ENCODE results near the gene TRIM17. TPM values are rescaled to one million over a fixed set of nuclear protein-coding genes. Genes with fewer than 3 reads are reported as not detected.

The TRIM17 gene
- total and polyA plus RNA-seq, 4 donors, result 0.62 to 2.5 TPM; not detected in 2

DNA sequence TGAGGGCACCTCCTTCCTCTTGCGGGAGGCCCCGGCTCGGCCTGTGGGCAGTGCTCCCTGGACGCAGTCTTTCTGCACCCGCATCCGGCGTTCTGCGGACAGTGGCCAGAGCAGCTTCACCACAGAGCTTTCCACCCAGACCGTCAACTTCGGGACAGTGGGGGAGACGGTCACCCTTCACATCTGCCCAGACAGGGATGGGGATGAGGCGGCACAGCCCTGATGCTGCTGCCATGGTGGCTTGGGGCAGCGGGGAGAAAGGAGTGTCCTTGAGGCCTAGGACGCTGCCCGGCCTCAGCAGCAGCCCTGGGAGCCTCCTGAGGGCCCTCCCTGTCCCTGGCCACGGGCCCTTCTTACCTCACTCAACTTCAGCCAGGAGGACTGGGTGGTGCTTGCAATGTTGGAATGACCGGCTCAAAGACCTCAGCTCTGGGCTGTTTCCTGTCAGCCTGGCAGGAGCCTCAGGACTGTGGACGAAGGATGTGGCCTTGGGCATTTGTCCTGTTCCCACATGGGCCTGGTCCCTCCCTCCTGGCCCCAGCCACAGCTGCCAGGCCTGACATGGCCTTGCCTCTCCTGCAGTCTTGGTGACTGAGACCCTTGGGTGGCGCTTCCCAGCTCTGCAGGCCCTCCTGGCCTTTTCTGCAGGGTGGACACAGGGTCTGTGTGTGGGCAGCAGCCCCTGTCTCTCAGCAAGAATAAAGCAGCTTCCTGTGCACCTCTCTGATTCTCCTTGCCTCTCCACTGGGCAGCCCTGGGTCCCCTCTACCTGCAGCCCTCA, 55.9 kb downstream of the TRIM17 start:
- H3K4me3 ChIP-seq (ENCODE audit: low read length in 2 of 2), result no peak overlapping the region
- H3K4me1 ChIP-seq (ENCODE audit: control insufficient read depth in 1 of 2, insufficient read depth in 2 of 2, low read length in 2 of 2), result no peaks in the 10 kb centered on the region
- WGBS, 2 donors, result 83 to 85% methylated on average over 19 of the region's 19 CpGs
- no peaks in the 10 kb centered on the region for H3K36me3 ChIP-seq (ENCODE audit: control insufficient read depth in 1 of 2, insufficient read depth in 2 of 2, low read length in 1 of 2)
- peak; percentile 37 to 68 for DNase-seq
- H3K27me3 ChIP-seq (ENCODE audit: control insufficient read depth in 1 of 2, insufficient read depth in 2 of 2, low read length in 1 of 2), result no peaks in the 10 kb centered on the region
- no peak for ATAC-seq (ENCODE audit: low FRiP score)
- H3K9me3 ChIP-seq (ENCODE audit: control insufficient read depth, low read length), result no peaks in the 10 kb centered on the region
- no peak overlapping the region for H3K27ac ChIP-seq (ENCODE audit: low read depth in 1 of 2, low read length in 2 of 2)
- intact Hi-C loops (cut with DNase I), result no loop called here

GRCh38 chr1:228359613-228360532, 56.8 kb downstream of the TRIM17 start:
- no peak for ATAC-seq (ENCODE audit: low FRiP score)
- Histone ChIP-seq H3K4me1 (ENCODE audit: control insufficient read depth in 1 of 2, insufficient read depth in 2 of 2, low read length in 2 of 2) (no peaks in the 10 kb centered on the region), H3K27ac (ENCODE audit: low read depth in 1 of 2, low read length in 2 of 2) (no peak overlapping the region), H3K27me3 (ENCODE audit: control insufficient read depth in 1 of 2, insufficient read depth in 2 of 2, low read length in 1 of 2) (no peaks in the 10 kb centered on the region), H3K36me3 (ENCODE audit: control insufficient read depth in 1 of 2, insufficient read depth in 2 of 2, low read length in 1 of 2) (no peaks in the 10 kb centered on the region), H3K4me3 (ENCODE audit: low read length in 2 of 2) (no peak overlapping the region), H3K9me3 (ENCODE audit: control insufficient read depth, low read length) (no peaks in the 10 kb centered on the region)
- DNase-seq, result peak; percentile 34 to 68
- WGBS, 2 donors, result 90 to 92% methylated on average over 45 of the region's 45 CpGs
- intact Hi-C loops (cut with DNase I), result no loop called here

DNA sequence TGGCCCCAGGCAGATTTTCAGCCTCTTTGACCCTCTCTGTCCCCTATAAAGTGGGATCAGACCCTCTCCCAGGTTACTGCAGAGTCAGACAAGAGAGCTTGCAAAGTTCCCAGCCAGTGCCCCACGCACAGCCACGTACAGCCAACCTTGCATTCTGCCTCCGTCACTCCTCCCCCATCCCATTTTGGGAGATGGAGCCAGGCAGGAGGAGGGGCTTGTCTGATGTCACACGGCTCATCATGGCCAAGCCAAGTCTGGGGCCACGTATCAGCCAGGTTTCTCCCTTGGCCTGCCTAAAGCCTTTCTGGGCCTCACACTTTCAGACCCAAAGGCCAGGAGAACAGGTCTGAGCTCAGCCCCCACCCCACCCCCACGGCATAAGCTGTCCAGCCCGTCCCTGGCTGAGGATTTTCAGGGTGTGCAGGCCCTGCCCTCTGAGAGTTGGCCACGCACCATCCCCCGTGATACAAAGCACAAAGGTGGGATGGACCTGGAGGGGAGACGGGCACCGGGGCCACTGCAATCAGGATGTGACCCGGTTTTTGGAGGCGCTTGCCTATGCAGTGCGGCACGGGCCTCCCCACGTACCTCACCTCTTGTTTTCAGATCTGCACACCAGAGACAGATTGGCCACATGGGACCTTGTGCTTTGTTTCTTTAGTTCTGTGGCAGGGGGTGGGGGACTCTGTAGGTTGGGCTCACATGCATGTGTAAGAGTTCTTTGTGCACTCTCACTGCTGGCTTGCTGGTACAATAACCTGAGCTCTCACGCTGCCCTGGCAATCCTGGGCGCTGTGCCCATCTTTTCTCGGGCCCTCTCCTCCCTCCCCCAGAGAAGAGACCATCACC, 57.7 kb downstream of the TRIM17 start:
- WGBS, 2 donors, result 79 to 87% methylated on average over 16 to 19 of the region's 19 CpGs
- intact Hi-C loops (cut with DNase I), result no loop called here
- Histone ChIP-seq H3K4me1 (ENCODE audit: control insufficient read depth in 1 of 2, insufficient read depth in 2 of 2, low read length in 2 of 2) (no peaks in the 10 kb centered on the region), H3K36me3 (ENCODE audit: control insufficient read depth in 1 of 2, insufficient read depth in 2 of 2, low read length in 1 of 2) (no peaks in the 10 kb centered on the region), H3K27me3 (ENCODE audit: control insufficient read depth in 1 of 2, insufficient read depth in 2 of 2, low read length in 1 of 2) (no peaks in the 10 kb centered on the region), H3K9me3 (ENCODE audit: control insufficient read depth, low read length) (no peaks in the 10 kb centered on the region), H3K4me3 (ENCODE audit: low read length in 2 of 2) (no peak overlapping the region), H3K27ac (ENCODE audit: low read depth in 1 of 2, low read length in 2 of 2) (no peak overlapping the region)
- ATAC-seq (ENCODE audit: low FRiP score) (no peak), DNase-seq (no peak)

GRCh38 chr1:228358039-228358763, 58.5 kb downstream of the TRIM17 start:
- Histone ChIP-seq H3K36me3 (ENCODE audit: control insufficient read depth in 1 of 2, insufficient read depth in 2 of 2, low read length in 1 of 2) (no peaks in the 10 kb centered on the region), H3K9me3 (ENCODE audit: control insufficient read depth, low read length) (no peaks in the 10 kb centered on the region), H3K4me1 (ENCODE audit: control insufficient read depth in 1 of 2, insufficient read depth in 2 of 2, low read length in 2 of 2) (no peaks in the 10 kb centered on the region), H3K27ac (ENCODE audit: low read depth in 1 of 2, low read length in 2 of 2) (no peak overlapping the region), H3K27me3 (ENCODE audit: control insufficient read depth in 1 of 2, insufficient read depth in 2 of 2, low read length in 1 of 2) (no peaks in the 10 kb centered on the region), H3K4me3 (ENCODE audit: low read length in 2 of 2) (no peak overlapping the region)
- DNase-seq (no peak), ATAC-seq (ENCODE audit: low FRiP score) (no peak)
- WGBS, 2 donors, result 55 to 59% methylated on average over 4 of the region's 4 CpGs
- intact Hi-C loops (cut with DNase I), result no loop called here

Small RNA genes within 50 kb of the gene (microRNA-seq; reads per million reads assigned to microRNA genes)
- gene MIR4666A (0 reads per million in 2 donors), gene MIR6742 (0 reads per million in 2 donors)

Other genes with a start within 250 kb of the TRIM17 start
- 10 to 100 TPM in 1 of 2 donors, 1 to 10 TPM in 1; 5.9 to 19.3 TPM for gene OBSCN, start 208.8 kb downstream of the TRIM17 start, total RNA-seq
- gene OBSCN, start 208.8 kb downstream of the TRIM17 start, polyA plus RNA-seq, result 1 to 10 TPM; 2.0 to 6.9 TPM
- 10 to 100 TPM; 16.2 to 20.3 TPM for gene TRIM11, start 10.0 kb downstream of the TRIM17 start, total RNA-seq
- 10 to 100 TPM in 1 of 2 donors, 1 to 10 TPM in 1; 5.8 to 12.2 TPM for gene TRIM11, start 10.0 kb downstream of the TRIM17 start, polyA plus RNA-seq
- gene RNF187, start 70.5 kb upstream of the TRIM17 start, total RNA-seq, result 10 to 100 TPM; 52.4 to 94.0 TPM
- 10 to 100 TPM; 22.8 to 28.5 TPM for gene RNF187, start 70.5 kb upstream of the TRIM17 start, polyA plus RNA-seq

All from aorta (tissue), 5 donors.